Bronchus fibroblast of lung (primary cell): Measurements from ENCODE around the gene KEL. TPM values are rescaled to one million over a fixed set of nuclear protein-coding genes. Genes with fewer than 3 reads are reported as not detected.

ENCODE experiments used
- total RNA-seq: library from RNA; depleted of rRNA; stranded (reverse); fragments of >200 nt; gene quantifications from 2 replicates; pipeline ENCODE4 v1.2.3, GENCODE V29; 2015

Gene KEL, protein sequence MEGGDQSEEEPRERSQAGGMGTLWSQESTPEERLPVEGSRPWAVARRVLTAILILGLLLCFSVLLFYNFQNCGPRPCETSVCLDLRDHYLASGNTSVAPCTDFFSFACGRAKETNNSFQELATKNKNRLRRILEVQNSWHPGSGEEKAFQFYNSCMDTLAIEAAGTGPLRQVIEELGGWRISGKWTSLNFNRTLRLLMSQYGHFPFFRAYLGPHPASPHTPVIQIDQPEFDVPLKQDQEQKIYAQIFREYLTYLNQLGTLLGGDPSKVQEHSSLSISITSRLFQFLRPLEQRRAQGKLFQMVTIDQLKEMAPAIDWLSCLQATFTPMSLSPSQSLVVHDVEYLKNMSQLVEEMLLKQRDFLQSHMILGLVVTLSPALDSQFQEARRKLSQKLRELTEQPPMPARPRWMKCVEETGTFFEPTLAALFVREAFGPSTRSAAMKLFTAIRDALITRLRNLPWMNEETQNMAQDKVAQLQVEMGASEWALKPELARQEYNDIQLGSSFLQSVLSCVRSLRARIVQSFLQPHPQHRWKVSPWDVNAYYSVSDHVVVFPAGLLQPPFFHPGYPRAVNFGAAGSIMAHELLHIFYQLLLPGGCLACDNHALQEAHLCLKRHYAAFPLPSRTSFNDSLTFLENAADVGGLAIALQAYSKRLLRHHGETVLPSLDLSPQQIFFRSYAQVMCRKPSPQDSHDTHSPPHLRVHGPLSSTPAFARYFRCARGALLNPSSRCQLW
- total RNA-seq = under 0.01 TPM in 1 of 2 replicates, not detected in the other

DNA sequence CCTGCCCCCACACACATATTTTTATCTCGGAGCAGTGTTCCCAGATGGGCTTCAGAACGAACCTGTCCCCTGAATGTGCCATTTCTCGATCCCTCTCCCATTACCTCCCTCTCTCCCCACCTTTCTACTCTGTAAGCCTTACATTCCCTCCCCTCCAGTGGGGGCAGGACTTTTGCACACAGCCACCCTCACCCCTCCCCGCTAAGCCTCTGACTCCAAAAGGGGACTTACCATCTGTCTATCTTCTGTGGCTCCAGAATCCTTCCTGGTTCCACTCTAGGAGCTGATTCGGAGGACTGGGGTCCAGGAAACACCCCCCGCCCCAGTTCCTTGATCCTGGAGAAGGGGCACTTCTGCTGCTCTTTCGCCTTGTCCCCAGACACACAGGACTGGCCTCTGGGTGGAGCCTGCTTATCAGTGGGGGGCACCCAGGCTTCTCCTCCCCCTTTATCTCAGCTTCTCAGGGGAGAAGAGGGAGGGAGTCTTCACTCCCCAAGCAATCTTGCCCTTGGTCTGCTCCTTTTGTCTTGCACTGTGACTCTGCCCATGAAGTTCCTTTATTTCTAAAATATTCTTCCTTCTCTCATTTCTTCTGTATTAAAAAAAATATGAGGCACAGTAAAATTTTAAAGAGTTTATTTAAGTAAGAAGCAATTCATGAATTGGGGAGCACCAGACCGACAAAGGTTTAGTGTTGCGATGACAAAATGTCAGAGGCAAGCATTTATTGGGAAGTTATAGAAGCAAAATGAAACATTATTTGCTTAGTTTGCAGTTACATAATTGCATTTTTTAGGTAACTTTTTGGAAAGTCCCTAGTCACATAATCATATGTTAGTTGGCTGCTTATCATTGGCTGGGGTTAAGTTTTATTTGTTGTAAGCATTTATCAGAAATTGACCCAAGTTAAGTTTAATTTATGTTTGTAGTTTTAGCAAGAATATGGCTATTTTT is at the start of gene KEL:
Gene KEL, minus strand, starts transcription at position 391 of the 954 bp plus-strand sequence. Its CDS starts 157 bp downstream, at position 234.

DNA sequence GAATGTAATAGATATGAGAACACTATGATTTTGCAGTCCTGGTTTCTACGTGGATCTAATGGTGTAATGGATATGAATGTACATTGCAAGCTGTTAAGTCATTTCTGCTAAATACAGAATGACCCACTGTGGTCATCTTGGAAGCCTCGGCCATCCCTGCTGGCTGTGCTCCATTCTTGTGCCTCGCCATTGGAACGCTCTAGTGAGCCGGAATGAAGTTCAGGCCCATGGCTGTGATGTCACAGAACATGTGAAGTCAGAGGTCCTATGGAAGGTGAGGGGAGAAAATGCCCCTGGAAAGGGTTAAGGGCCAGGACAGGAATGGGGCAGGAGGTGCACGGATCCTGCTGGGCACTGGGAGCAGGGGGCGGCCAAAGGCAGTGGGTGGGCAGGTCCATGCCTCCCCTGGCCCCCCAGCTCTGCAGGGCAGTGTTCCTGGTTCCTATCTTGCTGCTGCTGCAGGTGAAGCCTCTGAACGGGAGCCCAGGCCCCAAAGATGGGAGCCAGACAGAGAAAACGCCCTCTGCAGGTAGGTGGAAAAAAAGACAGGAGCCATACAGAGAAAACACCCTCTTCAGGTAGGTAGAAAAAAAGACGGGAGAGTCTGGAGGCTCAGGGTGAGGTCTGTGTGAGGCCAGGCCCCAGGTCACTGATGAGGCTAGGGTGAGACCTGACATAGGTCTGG is 22.8 kb downstream of the KEL start, which contains the start of gene LLCFC1:
Gene LLCFC1, plus strand, starts transcription at position 259 of the 685 bp plus-strand sequence. Its CDS starts 138 bp downstream, at position 397.

DNA sequence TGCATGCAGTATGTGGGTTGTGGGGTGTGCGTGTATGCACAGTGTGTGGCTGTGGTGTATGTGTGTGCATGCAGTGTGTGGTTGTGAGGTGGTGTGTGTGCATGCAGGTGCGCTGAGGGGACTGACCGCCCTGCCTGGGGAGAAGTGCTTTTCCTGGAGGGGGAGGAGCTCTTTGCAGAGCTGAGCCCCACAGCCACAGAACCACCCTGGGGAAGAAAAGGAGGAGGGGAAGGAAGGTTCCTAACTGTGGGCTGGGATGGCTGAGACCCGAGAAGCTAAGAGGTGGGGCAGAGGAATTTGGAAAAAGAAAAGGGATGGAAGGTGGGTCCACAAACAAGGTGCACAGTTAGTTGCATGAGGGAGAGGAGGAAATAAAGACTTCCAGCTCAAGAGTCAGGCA is 28.5 kb downstream of the KEL start, which contains the start of gene TRPV5:
Gene TRPV5, minus strand, starts transcription at position 123 of the 400 bp plus-strand sequence. CDS start 287 bp downstream, outside the sequence.

Other genes with a start within 250 kb of the KEL start
- not detected in 2 replicates for gene PRSS1, start 212.9 kb downstream of the KEL start, total RNA-seq
- 0.15 and 0.34 TPM in 2 replicates for gene PRSS2, start 191.4 kb downstream of the KEL start, total RNA-seq
- 6.6 and 7.4 TPM in 2 replicates for gene EPHB6, start 107.3 kb downstream of the KEL start, total RNA-seq
- gene TRPV6, start 76.6 kb downstream of the KEL start, total RNA-seq = not detected in 2 replicates
- gene TRPV5, start 28.6 kb downstream of the KEL start, total RNA-seq = not detected in 2 replicates
- gene LLCFC1, start 22.9 kb downstream of the KEL start, total RNA-seq = not detected in 2 replicates
- gene OR9A2, start 64.8 kb upstream of the KEL start, total RNA-seq = not detected in 2 replicates
- gene OR6V1, start 90.0 kb upstream of the KEL start, total RNA-seq = not detected in 2 replicates
- gene PIP, start 169.7 kb upstream of the KEL start, total RNA-seq = not detected in 2 replicates
- gene TAS2R39, start 221.1 kb upstream of the KEL start, total RNA-seq = not detected in 2 replicates